SK-N-SH treated with all-trans-retinoic acid at 6 μM for 48 hours (cell line): ENCODE measurements around the gene OGFOD3.

Experiments
- ATAC-seq: fragments of 200-7000 bp; cut with Tn5 transposase; 3 replicates; pipeline ENCODE4 v1.9.1; 2020; ENCODE audit warnings: mild to moderate bottlenecking, moderate library complexity
- ARNTL ChIP-seq: fragments of 450-650 bp; formaldehyde crosslinking; IDR thresholded peaks from 2 replicates; pipeline ENCODE4 v1.5.0; 2020; ENCODE audit warnings: low read depth, mild to moderate bottlenecking, moderate library complexity, borderline replicate concordance
- BACH2 ChIP-seq: fragments of 250-450 bp; sonication (Bioruptor Pico); IDR thresholded peaks from 2 replicates; pipeline ENCODE4 v1.9.0; 2021; ENCODE audit warnings: mild to moderate bottlenecking, borderline replicate concordance
- ESRRG ChIP-seq: fragments of 250-450 bp; sonication (Bioruptor Pico); IDR thresholded peaks from 2 replicates; pipeline ENCODE4 v1.6.1; 2021; ENCODE audit warnings: mild to moderate bottlenecking
- GLIS3 ChIP-seq: fragments of 250-450 bp; sonication (Bioruptor Pico); IDR thresholded peaks from 2 replicates; pipeline ENCODE4 v1.5.0; 2020; ENCODE audit warnings: mild to moderate bottlenecking, moderate library complexity
- PATZ1 ChIP-seq: fragments of 250-450 bp; sonication (Bioruptor Pico); IDR thresholded peaks from 2 replicates; pipeline ENCODE4 v1.8.0; 2020; ENCODE audit warnings: mild to moderate bottlenecking, moderate library complexity, borderline replicate concordance
- POU6F1 ChIP-seq: fragments of 250-450 bp; sonication (Bioruptor Pico); IDR thresholded peaks from 2 replicates; pipeline ENCODE4 v1.8.0; 2021; ENCODE audit warnings: low read depth, mild to moderate bottlenecking, moderate library complexity, borderline replicate concordance
- PPARA ChIP-seq: fragments of 250-450 bp; sonication (Bioruptor Pico); IDR thresholded peaks from 2 replicates; pipeline ENCODE4 v1.5.0; 2020; ENCODE audit warnings: mild to moderate bottlenecking, borderline replicate concordance
- RARB ChIP-seq: fragments of 250-450 bp; sonication (Bioruptor Pico); IDR thresholded peaks from 2 replicates; pipeline ENCODE4 v1.8.0; 2021; ENCODE audit warnings: mild to moderate bottlenecking, moderate library complexity
- SNAI2 ChIP-seq: fragments of 250-450 bp; sonication (Bioruptor Pico); IDR thresholded peaks from 2 replicates; pipeline ENCODE4 v1.5.0; 2020; ENCODE audit warnings: mild to moderate bottlenecking, moderate library complexity
- TCF4 ChIP-seq: fragments of 250-450 bp; sonication (Bioruptor Pico); IDR thresholded peaks from 2 replicates; pipeline ENCODE4 v1.8.0; 2021; ENCODE audit warnings: mild to moderate bottlenecking, moderate library complexity, borderline replicate concordance
- TOX ChIP-seq: fragments of 250-450 bp; sonication (Bioruptor Pico); IDR thresholded peaks from 2 replicates; pipeline ENCODE4 v1.8.0; 2021; ENCODE audit warnings: mild to moderate bottlenecking, moderate library complexity, borderline replicate concordance
- TSHZ2 ChIP-seq: fragments of 250-450 bp; sonication (Bioruptor Pico); IDR thresholded peaks from 2 replicates; pipeline ENCODE4 v1.5.0; 2020; ENCODE audit warnings: mild to moderate bottlenecking, moderate library complexity
- ZC3H10 ChIP-seq: fragments of 250-450 bp; sonication (Bioruptor Pico); IDR thresholded peaks from 2 replicates; pipeline ENCODE4 v1.5.1; 2021; ENCODE audit warnings: mild to moderate bottlenecking, moderate library complexity
- ZFP3 ChIP-seq: fragments of 250-450 bp; sonication (Bioruptor Pico); IDR thresholded peaks from 2 replicates; pipeline ENCODE4 v1.5.0; 2020; ENCODE audit warnings: mild to moderate bottlenecking, moderate library complexity
- ZFP30 ChIP-seq: fragments of 450-650 bp; formaldehyde crosslinking; IDR thresholded peaks from 2 replicates; pipeline ENCODE4 v1.5.0; 2022; ENCODE audit warnings: mild to moderate bottlenecking, moderate library complexity
- ZNF565 ChIP-seq: fragments of 450-650 bp; formaldehyde crosslinking; conservative IDR thresholded peaks from 2 replicates; pipeline ENCODE4 v1.5.0; 2020; ENCODE audit warnings: low read depth, mild to moderate bottlenecking, moderate library complexity
- ZNF70 ChIP-seq: fragments of 450-650 bp; formaldehyde crosslinking; IDR thresholded peaks from 2 replicates; pipeline ENCODE4 v1.5.0; 2020; ENCODE audit warnings: mild to moderate bottlenecking, moderate library complexity

OGFOD3 gene

GRCh38 chr17:82385559-82386254, 32.7 kb downstream of the OGFOD3 start:
- ATAC-seq = no peak
- no peak for TF ChIP-seq POU6F1 (CRISPR knock-in tag)
- TF ChIP-seq SNAI2 (CRISPR knock-in tag) = no peak
- TF ChIP-seq ZFP30 (CRISPR knock-in tag) = no peak
- TF ChIP-seq PPARA (CRISPR knock-in tag) = no peak
- TF ChIP-seq RARB (CRISPR knock-in tag) = no peak

GRCh38 chr17:82384730-82385481, 33.5 kb downstream of the OGFOD3 start:
- peak; percentile 29 for ATAC-seq
- no peak for TF ChIP-seq ARNTL (CRISPR knock-in tag)
- no peak for TF ChIP-seq ZFP3
- no peak for TF ChIP-seq POU6F1 (CRISPR knock-in tag)

- ATAC-seq = no peak
- TF ChIP-seq TOX (CRISPR knock-in tag) = no peak
- TF ChIP-seq TCF4 (CRISPR knock-in tag) = no peak
- no peak for TF ChIP-seq PATZ1
- no peak for TF ChIP-seq ZNF70 (CRISPR knock-in tag)
- no peak for TF ChIP-seq GLIS3
- TF ChIP-seq ESRRG (CRISPR knock-in tag) = no peak
- TF ChIP-seq PPARA (CRISPR knock-in tag) = no peak
- no peak for TF ChIP-seq POU6F1 (CRISPR knock-in tag)
- no peak for TF ChIP-seq ZC3H10 (CRISPR knock-in tag)
- TF ChIP-seq ARNTL (CRISPR knock-in tag) = no peak
- no peak for TF ChIP-seq ZNF565 (CRISPR knock-in tag)
- no peak for TF ChIP-seq SNAI2 (CRISPR knock-in tag)
- no peak for TF ChIP-seq BACH2 (CRISPR knock-in tag)
- TF ChIP-seq TSHZ2 (CRISPR knock-in tag) = no peak
- TF ChIP-seq, all 23 proteins: peak for 0
Observed at GRCh38 chr17:82384051-82384729, 34.2 kb downstream of the OGFOD3 start.
